H1 (cell line): ENCODE data around the gene COMMD1. TPM values are rescaled to one million over a fixed set of nuclear protein-coding genes. Genes with fewer than 3 reads are reported as not detected.
A peak's percentile ranks its signal among the peaks of the same experiment; 100 is the strongest.

ENCODE experiments used
- CTCF ChIA-PET: fragments of 300-600 bp; sonication (Branson Sonifier 250); formaldehyde crosslinking; loops from one replicate; lab custom pipeline; 2021; ENCODE audit not compliant: partially characterized antibody; lab: Charles Lee
- POLR2A ChIA-PET: fragments of 300-600 bp; sonication (Branson Sonifier 250); formaldehyde crosslinking; loops from one replicate; lab custom pipeline; 2021; ENCODE audit warnings: inconsistent platforms; ENCODE audit not compliant: partially characterized antibody; lab: Charles Lee
- DNase-seq, 2 experiments: peaks; one replicate each; pipeline versions ENCODE4 v3.0.0 to v3.0.0-alpha.2; 2010 to 2022; ENCODE audit warnings: low spot score in 2 of 2, low read depth in 1 of 2, mixed read lengths in 1 of 2
- FAIRE-seq: peaks from 2 replicates; lab custom pipeline; 2011; peaks lifted over from hg19 to GRCh38; lab: Jason Lieb, UNC
- H2AFZ ChIP-seq: 2 replicates; pipeline ENCODE4 v1.8.1; 2012; ENCODE audit warnings: low read length, inconsistent platforms
- H2AK5ac ChIP-seq: 2 replicates; pipeline ENCODE4 v1.6.1; 2013; ENCODE audit warnings: low read depth, low read length
- H2BK120ac ChIP-seq: replicated peaks from 2 replicates; pipeline ENCODE3; 2013; ENCODE audit warnings: low read depth, low read length, inconsistent platforms
- H2BK12ac ChIP-seq: 2 replicates; pipeline ENCODE4 v1.6.1; 2013; ENCODE audit warnings: low read depth, low read length
- H2BK15ac ChIP-seq: 2 replicates; pipeline ENCODE4 v1.6.1; 2013; ENCODE audit warnings: low read length
- H2BK20ac ChIP-seq: 2 replicates; pipeline ENCODE4 v1.6.1; 2013; ENCODE audit warnings: low read length
- H2BK5ac ChIP-seq: 2 replicates; pipeline ENCODE4 v1.6.1; 2013; ENCODE audit warnings: low read depth, low read length
- H3K14ac ChIP-seq: 2 replicates; pipeline ENCODE4 v1.6.1; 2013; ENCODE audit warnings: inconsistent platforms; ENCODE audit not compliant: insufficient read length
- H3K18ac ChIP-seq: 2 replicates; pipeline ENCODE4 v1.6.1; 2013; ENCODE audit warnings: low read length; ENCODE audit errors: extremely low read depth
- H3K23ac ChIP-seq: 2 replicates; pipeline ENCODE4 v1.6.1; 2013; ENCODE audit warnings: inconsistent platforms; ENCODE audit not compliant: insufficient read length
- H3K23me2 ChIP-seq: 2 replicates; pipeline ENCODE4 v1.6.1; 2013; ENCODE audit warnings: low read depth, low read length
- H3K27ac ChIP-seq: 2 replicates; pipeline ENCODE4 v1.6.1; 2011; ENCODE audit warnings: low read depth, low read length, inconsistent platforms
- H3K27me3 ChIP-seq, 4 experiments: replicated peaks in 1 of 4; 1 replicate in 1 of 4; 2 replicates in 3 of 4; pipeline versions ENCODE4 v1.6.1 to v1.8.1; 2011 to 2013; ENCODE audit warnings: low read length in 3 of 4, mild to moderate bottlenecking in 3 of 4, inconsistent platforms in 2 of 4, mixed read lengths in 2 of 4, moderate library complexity in 1 of 4; ENCODE audit not compliant: control insufficient read depth in 3 of 4, insufficient read depth in 3 of 4; ENCODE audit errors: extremely low read depth in 1 of 4
- H3K36me3 ChIP-seq, 4 experiments: 2 replicates each; pipeline versions ENCODE4 v1.6.1 to v1.8.1; 2011 to 2013; ENCODE audit warnings: mild to moderate bottlenecking in 4 of 4, low read length in 3 of 4, moderate library complexity in 2 of 4, control low read depth in 1 of 4, inconsistent platforms in 1 of 4; ENCODE audit not compliant: insufficient read depth in 4 of 4, control insufficient read depth in 2 of 4
- H3K4ac ChIP-seq: replicated peaks from 2 replicates; pipeline ENCODE3; 2013; ENCODE audit warnings: low read length, low read depth, mixed read lengths, inconsistent platforms; ENCODE audit not compliant: insufficient read length
- H3K4me1 ChIP-seq, 4 experiments: replicated peaks in 1 of 4; 1 replicate in 1 of 4; 2 replicates in 3 of 4; pipeline versions ENCODE4 v1.6.1 to v1.8.1; 2011 to 2013; ENCODE audit warnings: low read length in 3 of 4, inconsistent platforms in 2 of 4, mixed read lengths in 1 of 4; ENCODE audit not compliant: insufficient read depth in 4 of 4, control insufficient read depth in 3 of 4
- H3K4me2 ChIP-seq, 2 experiments: 2 replicates each; pipeline versions ENCODE4 v1.6.1 to v1.8.1; 2011 to 2013; ENCODE audit warnings: low read depth in 2 of 2, low read length in 2 of 2, control low read depth in 1 of 2, inconsistent platforms in 1 of 2, mild to moderate bottlenecking in 1 of 2; ENCODE audit not compliant: insufficient read depth in 1 of 2
- H3K4me3 ChIP-seq, 4 experiments: fragments of 200-600, 300-600 bp in 1 of 4; sonication (generic), shearing (Covaris generic), sonication (Bioruptor Twin) in 1 of 4; 2 replicates each; pipeline versions ENCODE4 v1.5.1 to v1.8.1; 2011 to 2016; ENCODE audit warnings: low read length in 4 of 4, low read depth in 3 of 4, control low read depth in 2 of 4, inconsistent platforms in 2 of 4, mild to moderate bottlenecking in 2 of 4, mixed read lengths in 1 of 4, moderate library complexity in 1 of 4; ENCODE audit not compliant: insufficient read depth in 2 of 4; ENCODE audit errors: extremely low read depth in 1 of 4
- H3K56ac ChIP-seq: replicated peaks from 2 replicates; pipeline ENCODE3; 2013; ENCODE audit warnings: low read depth, mild to moderate bottlenecking, mixed read lengths, low read length, inconsistent platforms; ENCODE audit not compliant: insufficient read length
- H3K79me1 ChIP-seq: 2 replicates; pipeline ENCODE4 v1.6.1; 2013; ENCODE audit warnings: low read depth, low read length, control low read depth
- H3K79me2 ChIP-seq, 2 experiments: 2 replicates each; pipeline versions ENCODE4 v1.6.1 to v1.8.1; 2012 to 2013; ENCODE audit warnings: low read length in 2 of 2, mild to moderate bottlenecking in 2 of 2, inconsistent platforms in 1 of 2; ENCODE audit not compliant: insufficient read depth in 2 of 2, control insufficient read depth in 1 of 2
- H3K9ac ChIP-seq, 4 experiments: replicated peaks in 1 of 4; 1 replicate in 1 of 4; 2 replicates in 3 of 4; pipeline versions ENCODE4 v1.6.1 to v1.8.1; 2011 to 2013; ENCODE audit warnings: low read depth in 3 of 4, low read length in 3 of 4, control low read depth in 2 of 4, mild to moderate bottlenecking in 2 of 4, moderate library complexity in 2 of 4, inconsistent platforms in 1 of 4; ENCODE audit errors: extremely low read depth in 1 of 4
- H3K9me3 ChIP-seq, 2 experiments: 2 replicates each; pipeline versions ENCODE4 v1.6.1 to v1.8.1; 2012 to 2013; ENCODE audit warnings: mild to moderate bottlenecking in 2 of 2, moderate library complexity in 2 of 2, control low read depth in 1 of 2, inconsistent platforms in 1 of 2, low read depth in 1 of 2, low read length in 1 of 2, mixed read lengths in 1 of 2; ENCODE audit not compliant: insufficient read depth in 2 of 2
- H4K20me1 ChIP-seq, 2 experiments: replicated peaks in 1 of 2; 2 replicates each; pipeline versions ENCODE3 to v1.8.1; 2011 to 2013; ENCODE audit warnings: inconsistent platforms in 2 of 2, low read length in 2 of 2, mild to moderate bottlenecking in 1 of 2; ENCODE audit not compliant: insufficient read depth in 2 of 2, control insufficient read depth in 1 of 2
- H4K5ac ChIP-seq: 2 replicates; pipeline ENCODE4 v1.6.1; 2013; ENCODE audit warnings: low read length, low read depth, mixed read lengths, inconsistent platforms; ENCODE audit not compliant: insufficient read length
- H4K8ac ChIP-seq: 2 replicates; pipeline ENCODE4 v1.8.0; 2013; ENCODE audit warnings: mild to moderate bottlenecking, moderate library complexity, low read length, inconsistent platforms; ENCODE audit not compliant: insufficient read depth; ENCODE audit errors: extremely low read depth
- H4K91ac ChIP-seq: replicated peaks from 2 replicates; pipeline ENCODE3; 2013; ENCODE audit warnings: low read length, mixed read lengths, inconsistent platforms; ENCODE audit not compliant: insufficient read length
- GABPA ChIP-seq: IDR thresholded peaks from 2 replicates; pipeline ENCODE4 v1.6.1; 2011; ENCODE audit warnings: mild to moderate bottlenecking, low read length, moderate library complexity, borderline replicate concordance; ENCODE audit not compliant: insufficient read depth
- JUN ChIP-seq: IDR thresholded peaks from 2 replicates; pipeline ENCODE4 v1.6.1; 2011; ENCODE audit warnings: low read depth, mild to moderate bottlenecking, improper control_type of control experiment, low read length
- KDM5A ChIP-seq: fragments of 200-600 bp; IDR thresholded peaks from 2 replicates; pipeline ENCODE4 v1.7.1; 2012; ENCODE audit warnings: mild to moderate bottlenecking, low read length, inconsistent platforms, mixed read lengths
- MAFK ChIP-seq: IDR thresholded peaks from 2 replicates; pipeline ENCODE4 v1.6.1; 2012; ENCODE audit warnings: low read depth, mild to moderate bottlenecking, improper control_type of control experiment, low read length
- TEAD4 ChIP-seq: IDR thresholded peaks from 2 replicates; pipeline ENCODE4 v1.6.1; 2012; ENCODE audit warnings: low read depth, low read length, inconsistent platforms, mixed read lengths
- WGBS, 2 experiments: shearing (Covaris generic) in 1 of 2; methylation state at CpG; one replicate each; pipeline versions ENCODE4 v1.1.6 to v1.1.7; 2013 to 2015; ENCODE audit warnings: low lambda C conversion rate in 2 of 2, mixed read lengths in 2 of 2, inconsistent platforms in 1 of 2, low coverage in 1 of 2, missing lambda C conversion rate in 1 of 2; ENCODE audit not compliant: insufficient replicate concordance in 2 of 2, insufficient coverage in 1 of 2, insufficient read length in 1 of 2; ENCODE audit errors: extremely low coverage in 1 of 2, missing lambda C conversion rate in 1 of 2; 5-methylcytosine and 5-hydroxymethylcytosine counted together
- polyA plus RNA-seq, 7 experiments: library from polyadenylated mRNA; depleted of rRNA in 3 of 7; stranded (reverse) in 5 of 7; unstranded in 2 of 7; fragments of >200 nt in 5 of 7; fragments of 200-250 nt in 2 of 7; gene quantifications; 1 replicate in 5 of 7; 2 replicates in 1 of 7; 4 replicates in 1 of 7; pipeline versions ENCODE4 v1.2.1 to v1.2.3, GENCODE V29; 2011 to 2013; ENCODE audit warnings: missing spikeins in 2 of 7, mixed read lengths in 2 of 7
- total RNA-seq: library from RNA; stranded (reverse); fragmentation: NEBNext Ultra II Directional; extraction: Animal tissue kit (Norgen Biotek cat#: 25700); gene quantifications from 2 replicates; pipeline ENCODE4 v1.2.1, GENCODE V29; 2021

The COMMD1 gene
- total and polyA plus RNA-seq, 2 of the 8 experiments (the other 6 are each of a cell fraction or from before 2014, with no cell fraction given) = 23.5 to 28.3 TPM

GRCh38 chr2:62050456-62051045 lies 145.1 kb downstream of the COMMD1 start:
- no peaks in the 10 kb centered on the region for H3K27me3 ChIP-seq
- whole genome bisulfite sequencing, 2 experiments = 20% methylated on average over 2 of the region's 2 CpGs; no CpG with 5 or more reads in 1 of the 2 experiments
- H4K91ac ChIP-seq = no peak overlapping the region
- H3K23ac ChIP-seq = no peak overlapping the region
- no peak overlapping the region for H2BK15ac ChIP-seq
- H2AFZ ChIP-seq = no peak overlapping the region
- TF ChIP-seq MAFK = no peak
- TF ChIP-seq KDM5A = no peak
- no peak for TF ChIP-seq TEAD4
- no peak for TF ChIP-seq GABPA
- no peak for TF ChIP-seq JUN
- H2AK5ac ChIP-seq = no peak overlapping the region
- no peak overlapping the region for H4K8ac ChIP-seq
- H3K23me2 ChIP-seq = no peaks in the 10 kb centered on the region
- H2BK120ac ChIP-seq = no peak overlapping the region
- no peak overlapping the region; the same call in 1 of the 2 replicates for H3K18ac ChIP-seq
- H3K79me1 ChIP-seq = no peaks in the 10 kb centered on the region
- no peaks in the 10 kb centered on the region for H3K36me3 ChIP-seq
- H2BK20ac ChIP-seq = no peak overlapping the region
- POLR2A ChIA-PET = no interaction called here
- H3K14ac ChIP-seq = no peak overlapping the region
- peak overlapping the region; percentile 91 for H4K5ac ChIP-seq
- H3K79me2 ChIP-seq = no peaks in the 10 kb centered on the region
- H3K27ac ChIP-seq = no peak overlapping the region
- H2BK12ac ChIP-seq = no peak overlapping the region
- CTCF ChIA-PET = interaction anchor here (0.5 kb wide), 1 partner anchor 63 kb away, joined by 4 read pairs; no protein-coding TSS in a partner anchor
- peak overlapping the region in 1 of 4 experiments; percentile 33; a peak in 1 of 8 replicates for H3K4me3 ChIP-seq
- no peaks in the 10 kb centered on the region for H4K20me1 ChIP-seq
- peaks cover 3 to 12% (median 6%) of the 10 kb centered on the region in 4 experiments; a peak in 5 of 7 replicates for H3K4me1 ChIP-seq
- no peak for FAIRE-seq
- H3K9me3 ChIP-seq = peaks cover 0 to 4% of the 10 kb centered on the region in 2 experiments; a peak in 2 of 4 replicates
- no peak overlapping the region for H3K9ac ChIP-seq
- no peak overlapping the region for H3K56ac ChIP-seq
- no peak overlapping the region for H3K4ac ChIP-seq
- DNase-seq = no peak
- no peak overlapping the region for H2BK5ac ChIP-seq
- H3K4me2 ChIP-seq = peak overlapping the region; percentile 1 to 46; a peak in 1 of 4 replicates
